HepG2 (cell line): Measurements from ENCODE around the gene ARFGAP3. TPM values are rescaled to one million over a fixed set of nuclear protein-coding genes. Genes with fewer than 3 reads are reported as not detected.

ENCODE experiments used
- BCL3 ChIP-seq: sonication (generic); formaldehyde crosslinking; IDR thresholded peaks from 2 replicates; pipeline ENCODE4 v1.5.1; 2020; ENCODE audit warnings: mild to moderate bottlenecking, missing genetic modification reagents, moderate library complexity
- CHD4 ChIP-seq: fragments of 200-600 bp; sonication (generic); IDR thresholded peaks from 2 replicates; pipeline ENCODE4 v1.7.0; 2017; ENCODE audit warnings: mild to moderate bottlenecking, low read length, borderline replicate concordance
- HMG20B ChIP-seq: conservative IDR thresholded peaks from 2 replicates; pipeline ENCODE4 v1.6.1; 2016; ENCODE audit warnings: missing genetic modification reagents, missing compliant biosample characterization
- KDM2A ChIP-seq: sonication (generic); formaldehyde crosslinking; IDR thresholded peaks from 2 replicates; pipeline ENCODE4 v1.4.0; 2020; ENCODE audit warnings: low read depth, missing genetic modification reagents, borderline replicate concordance
- MED1 ChIP-seq: sonication (generic); formaldehyde crosslinking; IDR thresholded peaks from 2 replicates; pipeline ENCODE4 v1.4.0; 2020; ENCODE audit warnings: missing genetic modification reagents
- NCOA1 ChIP-seq: sonication (generic); formaldehyde crosslinking; IDR thresholded peaks from 2 replicates; pipeline ENCODE4 v1.9.0; 2021; ENCODE audit warnings: missing genetic modification reagents
- PLRG1 ChIP-seq: fragments of 450-650 bp; conservative IDR thresholded peaks from 2 replicates; pipeline ENCODE4 v1.6.1; 2016
- POLR2A ChIP-seq, 2 experiments: IDR thresholded peaks; 2 replicates each; pipeline ENCODE4 v1.6.1; 2011; ENCODE audit warnings: low read depth in 2 of 2, low read length in 2 of 2, mild to moderate bottlenecking in 1 of 2, moderate library complexity in 1 of 2; ENCODE audit not compliant: insufficient read depth in 1 of 2
- PTBP1 ChIP-seq: fragments of 200-400 bp; formaldehyde crosslinking; IDR thresholded peaks from 2 replicates; pipeline ENCODE4 v1.6.1; 2018; ENCODE audit warnings: low read length, low read depth; ENCODE audit not compliant: poor library complexity, severe bottlenecking
- RBM39 ChIP-seq: fragments of 200-400 bp; formaldehyde crosslinking; IDR thresholded peaks from one replicate; pipeline ENCODE4 v1.6.1; 2018; ENCODE audit warnings: antibody characterized with exemption, mild to moderate bottlenecking, low read depth, low read length; ENCODE audit not compliant: poor library complexity, severe bottlenecking
- SKIL ChIP-seq: sonication (generic); formaldehyde crosslinking; IDR thresholded peaks from 2 replicates; pipeline ENCODE4 v1.8.0; 2022; ENCODE audit warnings: missing genetic modification reagents, mild to moderate bottlenecking, moderate library complexity, borderline replicate concordance
- SMAD9 ChIP-seq: sonication (generic); formaldehyde crosslinking; IDR thresholded peaks from 2 replicates; pipeline ENCODE4 v1.5.1; 2020; ENCODE audit warnings: mild to moderate bottlenecking, missing genetic modification reagents
- TERF1 ChIP-seq: sonication (generic); formaldehyde crosslinking; IDR thresholded peaks from 2 replicates; pipeline ENCODE4 v1.8.0; 2022; ENCODE audit warnings: mild to moderate bottlenecking, missing genetic modification reagents, moderate library complexity
- ZBTB2 ChIP-seq: sonication (generic); formaldehyde crosslinking; IDR thresholded peaks from 2 replicates; pipeline ENCODE4 v1.8.0; 2022; ENCODE audit warnings: low read depth, missing genetic modification reagents
- ZC3H13 ChIP-seq: sonication (generic); formaldehyde crosslinking; IDR thresholded peaks from 2 replicates; pipeline ENCODE4 v1.8.1; 2023; ENCODE audit warnings: mild to moderate bottlenecking, missing genetic modification reagents, moderate library complexity
- ZFP90 ChIP-seq: sonication (generic); formaldehyde crosslinking; IDR thresholded peaks from 2 replicates; pipeline ENCODE4 v1.8.0; 2022; ENCODE audit warnings: missing genetic modification reagents, mild to moderate bottlenecking, inconsistent platforms, borderline replicate concordance
- ZNF253 ChIP-seq: sonication (generic); formaldehyde crosslinking; IDR thresholded peaks from 2 replicates; pipeline ENCODE4 v1.8.0; 2022; ENCODE audit warnings: mild to moderate bottlenecking, missing genetic modification reagents, borderline replicate concordance
- ZNF274 ChIP-seq: sonication (generic); formaldehyde crosslinking; IDR thresholded peaks from 2 replicates; pipeline ENCODE4 v1.5.1; 2020; ENCODE audit warnings: mild to moderate bottlenecking, missing genetic modification reagents
- ZNF619 ChIP-seq: sonication (generic); formaldehyde crosslinking; IDR thresholded peaks from 2 replicates; pipeline ENCODE4 v1.4.0; 2020; ENCODE audit warnings: mild to moderate bottlenecking, missing genetic modification reagents
- ZNF629 ChIP-seq: sonication (generic); formaldehyde crosslinking; conservative IDR thresholded peaks from 2 replicates; pipeline ENCODE4 v1.5.0; 2020; ENCODE audit warnings: missing genetic modification reagents
- ZNF749 ChIP-seq: sonication (generic); formaldehyde crosslinking; IDR thresholded peaks from 2 replicates; pipeline ENCODE4 v1.8.0; 2022; ENCODE audit warnings: mild to moderate bottlenecking, missing genetic modification reagents, moderate library complexity, borderline replicate concordance
- ZNF777 ChIP-seq: sonication (generic); formaldehyde crosslinking; IDR thresholded peaks from 2 replicates; pipeline ENCODE4 v1.4.0; 2020; ENCODE audit warnings: missing genetic modification reagents
- polyA plus RNA-seq, 8 experiments: library from polyadenylated mRNA; depleted of rRNA in 3 of 8; stranded (reverse) in 7 of 8; unstranded in 1 of 8; fragments of >200 nt; fragmentation: Illumina TruSeq in 4 of 8; extraction: Trizol in 4 of 8; gene quantifications; 2 replicates each; pipeline versions ENCODE4 v1.2.1 to v1.2.3, GENCODE V29; 2011 to 2016; ENCODE audit warnings: low read depth in 4 of 8, missing spikeins in 1 of 8, mixed read lengths in 1 of 8; ENCODE audit not compliant: insufficient read depth in 1 of 8
- total RNA-seq, 5 experiments: library from RNA; depleted of rRNA; stranded (reverse); fragments of >200 nt; fragmentation: Illumina TruSeq; extraction: Trizol; gene quantifications; 2 replicates each; pipeline ENCODE4 v1.2.3, GENCODE V29; 2016; ENCODE audit warnings: low read depth in 1 of 5

Gene ARFGAP3
- total and polyA plus RNA-seq, 2 of the 13 experiments (the other 11 are each of a cell fraction or from before 2014, with no cell fraction given) = 41.7 to 61.6 TPM

GRCh38 chr22:42856865-42857704 is at the start of gene ARFGAP3 (continued):
- TF ChIP-seq PTBP1 (no peak), ZNF619 (CRISPR knock-in tag) (no peak), BCL3 (peak; percentile 99), ZNF629 (peak; percentile 29; the same call in 1 of the 2 replicates), TERF1 (CRISPR knock-in tag) (0 out of 2 replicates have a peak, but pooled peaks have one; percentile 49), MED1 (CRISPR knock-in tag) (peak; percentile 73), ZNF777 (CRISPR knock-in tag) (no peak), SKIL (no peak), NCOA1 (CRISPR knock-in tag) (no peak), ZNF274 (CRISPR knock-in tag) (peak; percentile 94), HMG20B (CRISPR knock-in tag) (peak; percentile 24; the same call in 1 of the 2 replicates), POLR2A (IDR thresholded peaks at IDR 0.05; ENCODE audit: insufficient read depth in 1 of 2, low read depth in 2 of 2, low read length in 2 of 2) (peak; percentile 78 to 87), ZC3H13 (CRISPR knock-in tag) (peak; percentile 96), CHD4 (no peak), PLRG1 (no peak), SMAD9 (CRISPR knock-in tag) (no peak), KDM2A (CRISPR knock-in tag) (peak; percentile 82), ZBTB2 (CRISPR knock-in tag) (peak; percentile 92), ZNF253 (peak; percentile 88; the same call in 1 of the 2 replicates), ZNF749 (CRISPR knock-in tag) (peak; percentile 93; the same call in 1 of the 2 replicates), ZFP90 (peak; percentile 93; the same call in 1 of the 2 replicates), RBM39 (no peak)
